Neural progenitor cell (in vitro differentiated cells): ENCODE data around the gene HTT. TPM values are rescaled to one million over a fixed set of nuclear protein-coding genes. Genes with fewer than 3 reads are reported as not detected.

Experiments
- DNase-seq: peaks from one replicate; pipeline ENCODE4 v3.0.0-alpha.2; 2016; ENCODE audit warnings: low spot score
- H2AFZ ChIP-seq: fragments of 200-600 bp; sonication (generic); replicated peaks from 2 replicates; pipeline ENCODE4 v1.6.1; 2016; ENCODE audit warnings: antibody characterized with exemption
- H3F3A ChIP-seq: fragments of 200-600 bp; sonication (generic); 2 replicates; pipeline ENCODE4 v1.6.1; 2016; ENCODE audit warnings: antibody characterized with exemption, low read depth
- H3K27ac ChIP-seq: fragments of 200-600 bp; sonication (generic); 2 replicates; pipeline ENCODE4 v1.5.1; 2016; ENCODE audit warnings: mild to moderate bottlenecking
- H3K27me3 ChIP-seq: fragments of 200-600 bp; sonication (generic); 2 replicates; pipeline ENCODE4 v1.6.1; 2016; ENCODE audit warnings: mild to moderate bottlenecking, moderate library complexity
- H3K36me3 ChIP-seq: fragments of 200-600 bp; sonication (generic); 2 replicates; pipeline ENCODE4 v1.5.1; 2016
- H3K4me1 ChIP-seq: fragments of 200-600 bp; sonication (generic); 2 replicates; pipeline ENCODE4 v1.6.1; 2016; ENCODE audit warnings: mixed run types
- H3K4me2 ChIP-seq: fragments of 200-600 bp; sonication (generic); 2 replicates; pipeline ENCODE4 v1.6.1; 2016
- H3K4me3 ChIP-seq: fragments of 200-600 bp; sonication (generic); 2 replicates; pipeline ENCODE4 v1.5.1; 2016
- H3K79me2 ChIP-seq: fragments of 200-600 bp; sonication (generic); 2 replicates; pipeline ENCODE4 v1.6.1; 2016; ENCODE audit warnings: low read depth
- H3K9ac ChIP-seq: fragments of 200-600 bp; sonication (generic); 2 replicates; pipeline ENCODE4 v1.6.1; 2016
- H3K9me3 ChIP-seq: fragments of 200-600 bp; sonication (generic); 2 replicates; pipeline ENCODE4 v1.5.1; 2016; ENCODE audit warnings: low read depth
- H4K20me1 ChIP-seq: fragments of 200-600 bp; sonication (generic); 2 replicates; pipeline ENCODE4 v1.6.1; 2016; ENCODE audit warnings: low read depth
- H3K27ac Mint-ChIP-seq: 3 replicates; pipeline ENCODE4 v1.8.0; 2021; ENCODE audit warnings: mixed read lengths
- H3K27me3 Mint-ChIP-seq: 2 replicates; pipeline ENCODE4 v1.8.0; 2022; ENCODE audit warnings: low read depth, mild to moderate bottlenecking, inconsistent platforms, moderate library complexity, mixed read lengths; ENCODE audit not compliant: insufficient read depth
- H3K36me3 Mint-ChIP-seq: 3 replicates; pipeline ENCODE4 v1.8.0; 2021; ENCODE audit warnings: mixed read lengths
- H3K4me1 Mint-ChIP-seq: 3 replicates; pipeline ENCODE4 v1.8.0; 2021; ENCODE audit warnings: mixed read lengths
- H3K4me3 Mint-ChIP-seq: 3 replicates; pipeline ENCODE4 v1.8.0; 2021; ENCODE audit warnings: mild to moderate bottlenecking, moderate library complexity, mixed read lengths
- H3K9me3 Mint-ChIP-seq: 3 replicates; pipeline ENCODE4 v1.8.0; 2020; ENCODE audit warnings: mixed read lengths
- CTCF ChIP-seq: fragments of 200-600 bp; sonication (generic); IDR thresholded peaks from 2 replicates; pipeline ENCODE4 v1.5.1; 2017; ENCODE audit warnings: antibody characterized with exemption, mild to moderate bottlenecking
- EZH2 ChIP-seq: fragments of 200-600 bp; sonication (generic); IDR thresholded peaks from 2 replicates; pipeline ENCODE4 v1.6.1; 2017; ENCODE audit warnings: antibody characterized with exemption, mild to moderate bottlenecking, moderate library complexity
- EZH2phosphoT487 ChIP-seq: fragments of 200-600 bp; sonication (generic); IDR thresholded peaks from 2 replicates; pipeline ENCODE4 v1.6.1; 2017; ENCODE audit warnings: antibody characterized with exemption
- total RNA-seq: library from RNA; depleted of rRNA; stranded (reverse); fragments of >200 nt; gene quantifications from 2 replicates; pipeline ENCODE4 v1.2.3, GENCODE V29; 2015; ENCODE audit warnings: low replicate concordance

Gene HTT
- total RNA-seq, 1 donor from 2014 or later: 38.9 TPM

GRCh38 chr4:3199653-3200422, 125.4 kb downstream of the HTT start:
- DNase-seq: no peak
- no peak overlapping the region for H3K9ac ChIP-seq
- Mint-ChIP-seq H3K9me3 (no peaks in the 10 kb centered on the region), H3K4me3 (no peak overlapping the region), H3K27me3 (no peaks in the 10 kb centered on the region), H3K36me3 (peaks cover 9% of the 10 kb centered on the region), H3K27ac (no peak overlapping the region), H3K4me1 (peaks cover 16% of the 10 kb centered on the region)
- H3K79me2 ChIP-seq: no peaks in the 10 kb centered on the region
- H3K27me3 ChIP-seq: no peaks in the 10 kb centered on the region
- no peaks in the 10 kb centered on the region for H3K9me3 ChIP-seq
- no peak overlapping the region for H3K4me2 ChIP-seq
- TF ChIP-seq EZH2phosphoT487 (no peak), EZH2 (no peak), CTCF (no peak)
- H4K20me1 ChIP-seq: peaks cover 9% of the 10 kb centered on the region
- no peak overlapping the region for H2AFZ ChIP-seq
- no peaks in the 10 kb centered on the region for H3K4me1 ChIP-seq
- no peak overlapping the region for H3K4me3 ChIP-seq
- no peak overlapping the region for H3K27ac ChIP-seq
- no peaks in the 10 kb centered on the region for H3F3A ChIP-seq
- no peaks in the 10 kb centered on the region for H3K36me3 ChIP-seq

GRCh38 chr4:3200423-3201090, 126.1 kb downstream of the HTT start:
- Histone ChIP-seq H3K9ac (no peak overlapping the region), H3K9me3 (no peaks in the 10 kb centered on the region), H3K27ac (no peak overlapping the region), H2AFZ (no peak overlapping the region), H3F3A (no peaks in the 10 kb centered on the region), H3K27me3 (no peaks in the 10 kb centered on the region), H4K20me1 (peaks cover 11% of the 10 kb centered on the region), H3K4me1 (peaks cover 4% of the 10 kb centered on the region), H3K4me2 (no peak overlapping the region), H3K36me3 (no peaks in the 10 kb centered on the region), H3K79me2 (no peaks in the 10 kb centered on the region), H3K4me3 (no peak overlapping the region)
- TF ChIP-seq CTCF (no peak), EZH2phosphoT487 (no peak)
- H3K36me3 Mint-ChIP-seq: peaks cover 9% of the 10 kb centered on the region
- H3K4me3 Mint-ChIP-seq: no peak overlapping the region
- H3K27me3 Mint-ChIP-seq: no peaks in the 10 kb centered on the region
- H3K27ac Mint-ChIP-seq: no peak overlapping the region
- H3K9me3 Mint-ChIP-seq: no peaks in the 10 kb centered on the region
- no peak for DNase-seq
- peaks cover 17% of the 10 kb centered on the region for H3K4me1 Mint-ChIP-seq

DNA sequence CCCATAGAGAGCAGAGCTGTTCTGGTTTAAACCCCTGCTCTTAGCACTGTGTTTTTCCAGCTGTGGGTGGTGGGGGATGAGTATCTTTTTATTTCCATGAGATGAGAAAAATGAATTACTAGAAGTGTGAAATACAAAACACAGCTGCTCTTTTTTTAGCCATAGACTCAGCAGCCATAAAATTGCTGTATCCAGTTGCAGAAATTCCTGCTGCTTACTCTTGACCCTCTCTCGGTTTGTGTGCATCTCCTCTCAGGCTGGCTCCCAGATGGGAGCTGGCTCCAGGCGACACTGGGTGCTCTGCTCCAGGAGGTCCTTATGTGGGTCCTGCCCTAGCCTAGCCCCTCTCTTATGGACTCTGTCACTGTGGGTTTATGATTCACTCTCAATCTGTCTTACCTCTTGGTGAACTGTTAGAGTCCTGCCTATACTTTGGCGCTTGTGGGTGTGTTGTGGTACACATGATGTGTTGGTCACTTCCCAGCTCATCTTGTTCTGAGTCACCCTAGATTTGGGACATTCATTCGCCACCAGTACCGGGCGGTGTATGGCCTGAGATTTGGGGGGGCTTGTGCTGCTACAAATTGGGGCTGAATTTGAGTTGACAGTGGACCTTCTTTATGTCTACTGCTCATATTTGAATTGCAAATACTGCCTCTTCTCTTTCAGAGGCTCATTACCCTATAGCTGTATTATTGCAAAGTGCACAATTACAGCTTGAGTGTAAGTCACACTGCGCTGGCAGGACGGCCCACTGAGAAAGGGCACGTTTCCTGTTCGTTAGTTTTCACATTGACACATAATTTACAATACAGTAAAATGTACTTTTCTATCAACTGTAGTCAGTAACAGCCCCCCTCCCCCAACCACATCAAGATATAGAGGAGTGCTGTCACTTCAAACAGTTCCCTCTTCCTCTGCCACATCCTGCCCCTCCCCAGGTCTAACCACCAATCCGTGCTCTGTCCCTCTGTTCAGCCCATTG, 127.5 kb downstream of the HTT start:
- no peak overlapping the region for H3K27ac Mint-ChIP-seq
- H3K4me1 Mint-ChIP-seq: peaks cover 28% of the 10 kb centered on the region
- H3K9me3 Mint-ChIP-seq: no peaks in the 10 kb centered on the region
- Histone ChIP-seq H3K27ac (no peak overlapping the region), H3K9me3 (no peaks in the 10 kb centered on the region), H3K4me3 (no peak overlapping the region), H2AFZ (no peak overlapping the region), H3K9ac (no peak overlapping the region), H3K36me3 (peaks cover 1% of the 10 kb centered on the region), H3K79me2 (no peaks in the 10 kb centered on the region), H3K4me1 (peaks cover 13% of the 10 kb centered on the region), H3F3A (no peaks in the 10 kb centered on the region), H3K4me2 (no peak overlapping the region), H3K27me3 (no peaks in the 10 kb centered on the region), H4K20me1 (peaks cover 15% of the 10 kb centered on the region)
- TF ChIP-seq EZH2phosphoT487 (no peak), EZH2 (no peak), CTCF (no peak)
- no peaks in the 10 kb centered on the region for H3K27me3 Mint-ChIP-seq
- DNase-seq: no peak
- no peak overlapping the region for H3K4me3 Mint-ChIP-seq
- peaks cover 5% of the 10 kb centered on the region for H3K36me3 Mint-ChIP-seq
